ENCODE measurements around the gene EME1. TPM values are rescaled to one million over a fixed set of nuclear protein-coding genes. Genes with fewer than 3 reads are reported as not detected.
A peak's percentile ranks its signal among the peaks of the same experiment; 100 is the strongest.

The EME1 gene
- total RNA-seq, 2 donors from 2014 or later, result 3.9 TPM; not detected in 1

DNA sequence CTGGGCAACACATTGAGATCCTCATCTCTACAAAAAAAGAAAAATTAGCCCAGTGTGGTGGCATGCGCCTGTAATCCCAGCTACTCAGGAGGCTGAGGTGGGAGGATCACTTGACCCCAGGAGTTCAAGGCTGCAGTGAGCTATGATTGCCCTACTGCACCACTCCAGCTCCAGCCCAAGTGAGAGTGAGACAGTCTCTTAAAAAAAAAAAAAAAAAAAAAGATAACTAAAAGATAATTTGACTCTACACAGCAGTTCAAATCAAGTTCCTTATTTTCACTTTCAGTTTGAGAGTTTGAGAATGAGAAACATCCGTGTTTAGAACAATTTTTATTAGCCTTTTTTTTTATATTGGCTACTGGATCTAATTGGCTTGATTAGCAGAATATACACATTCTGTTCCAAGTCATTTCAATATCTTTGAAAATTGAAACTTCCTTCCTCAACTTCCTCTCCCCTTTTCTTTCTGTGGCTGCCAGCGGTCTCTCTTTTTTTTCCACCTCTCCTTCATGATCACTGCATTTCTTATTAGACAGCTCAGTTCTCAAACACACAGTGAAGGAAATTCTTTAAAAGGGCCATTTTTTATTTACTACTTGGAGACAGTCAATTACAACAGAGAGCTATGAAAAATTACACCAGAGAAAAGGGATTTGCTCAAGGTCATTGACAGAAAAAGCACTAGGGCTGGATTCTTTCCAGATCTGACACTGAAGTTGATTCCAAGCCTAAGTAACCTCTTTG, 48.5 kb downstream of the EME1 start:
- TF ChIP-seq, protein P1, sequence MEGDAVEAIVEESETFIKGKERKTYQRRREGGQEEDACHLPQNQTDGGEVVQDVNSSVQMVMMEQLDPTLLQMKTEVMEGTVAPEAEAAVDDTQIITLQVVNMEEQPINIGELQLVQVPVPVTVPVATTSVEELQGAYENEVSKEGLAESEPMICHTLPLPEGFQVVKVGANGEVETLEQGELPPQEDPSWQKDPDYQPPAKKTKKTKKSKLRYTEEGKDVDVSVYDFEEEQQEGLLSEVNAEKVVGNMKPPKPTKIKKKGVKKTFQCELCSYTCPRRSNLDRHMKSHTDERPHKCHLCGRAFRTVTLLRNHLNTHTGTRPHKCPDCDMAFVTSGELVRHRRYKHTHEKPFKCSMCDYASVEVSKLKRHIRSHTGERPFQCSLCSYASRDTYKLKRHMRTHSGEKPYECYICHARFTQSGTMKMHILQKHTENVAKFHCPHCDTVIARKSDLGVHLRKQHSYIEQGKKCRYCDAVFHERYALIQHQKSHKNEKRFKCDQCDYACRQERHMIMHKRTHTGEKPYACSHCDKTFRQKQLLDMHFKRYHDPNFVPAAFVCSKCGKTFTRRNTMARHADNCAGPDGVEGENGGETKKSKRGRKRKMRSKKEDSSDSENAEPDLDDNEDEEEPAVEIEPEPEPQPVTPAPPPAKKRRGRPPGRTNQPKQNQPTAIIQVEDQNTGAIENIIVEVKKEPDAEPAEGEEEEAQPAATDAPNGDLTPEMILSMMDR (IDR thresholded peaks at IDR 0.05), result no peak
- Histone ChIP-seq H3K27me3 (replicated peaks; ENCODE audit: insufficient read depth) (no peaks in the 10 kb centered on the region), H3K27ac (peak overlapping the region in 1 of 2 donors; percentile 46), H3K9me3 (no peaks in the 10 kb centered on the region), H3K36me3 (no peaks in the 10 kb centered on the region), H3K4me3 (peak overlapping the region; percentile 57), H3K4me1 (ENCODE audit: control insufficient read depth in 1 of 2, low read depth in 2 of 2) (peaks cover 8 to 27% of the 10 kb centered on the region in 2 donors)
- ATAC-seq (ENCODE audit: insufficient number of reproducible peaks, low FRiP score, low read depth) (no peak), DNase-seq (ENCODE audit: low spot score) (no peak)

DNA sequence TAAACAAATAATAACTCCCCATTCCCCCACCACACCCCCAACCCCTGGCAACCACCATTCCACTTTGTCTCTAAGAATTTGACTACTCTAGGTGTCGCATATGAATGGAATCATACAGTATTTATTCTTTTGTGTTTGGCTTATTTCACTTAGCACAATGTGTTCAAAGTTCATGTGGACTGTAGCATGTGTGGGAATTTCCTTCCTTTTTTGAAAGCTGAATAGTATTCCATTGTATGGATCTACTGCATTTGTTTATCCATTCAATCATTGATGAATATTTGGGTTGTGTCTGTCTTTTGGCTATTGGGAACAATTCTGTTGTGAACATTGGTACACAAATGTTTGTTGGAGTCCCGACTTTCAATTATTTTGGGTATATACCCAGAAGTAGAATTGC, 49.7 kb downstream of the EME1 start:
- Histone ChIP-seq H3K4me1 (ENCODE audit: control insufficient read depth in 1 of 2, low read depth in 2 of 2) (peaks cover 14 to 39% of the 10 kb centered on the region in 2 donors), H3K9me3 (no peaks in the 10 kb centered on the region), H3K27ac (no peak overlapping the region), H3K27me3 (replicated peaks; ENCODE audit: insufficient read depth) (no peaks in the 10 kb centered on the region), H3K36me3 (no peaks in the 10 kb centered on the region), H3K4me3 (no peak overlapping the region)
- DNase-seq (ENCODE audit: low spot score), result no peak
- ATAC-seq (ENCODE audit: insufficient number of reproducible peaks, low FRiP score, low read depth), result no peak
- TF ChIP-seq, protein P1 (IDR thresholded peaks at IDR 0.05), result no peak

DNA sequence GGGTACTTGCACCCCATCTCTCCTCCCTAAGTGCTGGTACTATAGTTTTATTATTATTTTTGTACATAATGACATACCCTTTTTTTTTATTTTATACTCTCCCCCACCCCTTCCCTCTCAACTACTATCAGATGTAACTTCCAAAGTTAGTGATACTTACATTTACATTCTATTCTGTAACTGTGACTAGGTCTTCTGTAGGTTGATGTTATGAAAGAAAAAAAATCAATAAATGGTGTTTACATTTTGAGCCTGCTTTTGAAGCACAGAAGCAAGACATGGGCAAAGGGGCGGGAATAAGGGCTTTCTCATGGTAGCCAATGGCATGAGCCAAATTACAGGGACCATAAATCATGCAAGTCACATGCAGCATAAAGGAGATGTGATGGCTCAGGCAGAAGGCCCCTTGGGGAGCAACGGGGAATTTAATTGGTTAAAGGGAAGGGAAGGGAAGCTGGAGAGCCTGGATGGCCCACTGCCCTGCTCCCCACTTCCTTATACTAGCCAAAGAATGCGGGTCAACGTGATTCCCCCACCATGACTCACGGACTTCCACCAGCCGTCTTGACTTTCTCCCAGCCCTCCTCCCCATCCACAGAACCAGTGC, 50.6 kb downstream of the EME1 start:
- TF ChIP-seq, protein P1 (IDR thresholded peaks at IDR 0.05), result no peak
- Histone ChIP-seq H3K9me3 (no peaks in the 10 kb centered on the region), H3K4me3 (no peak overlapping the region), H3K27ac (no peak overlapping the region), H3K36me3 (no peaks in the 10 kb centered on the region), H3K4me1 (ENCODE audit: control insufficient read depth in 1 of 2, low read depth in 2 of 2) (peaks cover 16 to 43% of the 10 kb centered on the region in 2 donors), H3K27me3 (replicated peaks; ENCODE audit: insufficient read depth) (no peaks in the 10 kb centered on the region)
- DNase-seq (ENCODE audit: low spot score), result no peak
- ATAC-seq (ENCODE audit: insufficient number of reproducible peaks, low FRiP score, low read depth), result no peak

DNA sequence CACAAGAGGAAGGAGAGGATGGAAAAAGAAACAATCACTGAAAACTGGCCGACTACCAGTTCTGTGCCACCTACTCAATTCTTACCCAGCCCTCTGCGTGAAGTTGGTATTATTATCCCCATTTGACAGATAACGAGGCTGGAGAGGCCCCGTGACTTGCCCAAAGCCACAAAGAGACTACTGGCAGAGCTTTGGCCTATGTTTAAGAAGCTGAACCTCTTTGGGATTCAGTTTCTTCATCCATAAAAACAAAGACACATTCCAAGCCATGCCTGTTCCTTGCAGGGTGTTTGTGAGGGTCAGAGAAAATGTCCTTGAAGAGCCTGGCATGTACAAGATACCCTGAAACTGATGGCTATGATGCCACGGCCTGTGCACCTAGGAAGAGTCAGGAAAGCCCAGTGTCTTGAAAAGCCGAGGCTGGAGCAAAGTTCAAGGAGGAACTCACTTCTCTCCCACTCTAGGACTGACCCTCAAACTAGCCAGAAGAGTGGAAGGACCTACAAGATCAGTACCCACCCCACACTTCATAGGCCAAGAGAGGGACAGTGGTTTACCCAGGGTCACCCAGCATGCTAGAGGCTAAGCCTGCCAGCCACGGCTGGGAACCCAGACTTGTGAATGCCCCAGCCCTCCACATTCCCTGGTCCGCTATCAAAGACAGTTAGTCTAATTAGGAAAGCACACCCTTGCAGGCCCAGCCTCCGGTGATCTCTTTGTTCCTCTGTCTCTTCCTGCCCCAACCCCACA, 51.4 kb downstream of the EME1 start:
- no peak for ATAC-seq (ENCODE audit: insufficient number of reproducible peaks, low FRiP score, low read depth)
- H3K9me3 ChIP-seq, result no peaks in the 10 kb centered on the region
- TF ChIP-seq, protein P1 (IDR thresholded peaks at IDR 0.05), result no peak
- no peaks in the 10 kb centered on the region for H3K36me3 ChIP-seq
- H3K4me1 ChIP-seq (ENCODE audit: control insufficient read depth in 1 of 2, low read depth in 2 of 2), result peaks cover 16 to 43% of the 10 kb centered on the region in 2 donors
- no peak for DNase-seq (ENCODE audit: low spot score)
- H3K27ac ChIP-seq, result no peak overlapping the region
- H3K4me3 ChIP-seq, result no peak overlapping the region
- H3K27me3 ChIP-seq (replicated peaks; ENCODE audit: insufficient read depth), result no peaks in the 10 kb centered on the region

All from thoracic aorta (tissue), 2 donors.